Epidermal melanocyte (primary cell): ENCODE measurements around the gene COQ5.
A peak's percentile ranks its signal among the peaks of the same experiment; 100 is the strongest.

Experiments used
- DNase-seq: peaks from one replicate; pipeline ENCODE4 v3.0.0; 2011; ENCODE audit warnings: low spot score; ENCODE audit not compliant: insufficient read length

Gene COQ5

GRCh38 chr12:120485961-120486881 is 42.7 kb downstream of the COQ5 start:
- DNase-seq = no peak

- no peak for DNase-seq
Observed at GRCh38 chr12:120483621-120484020, 45.3 kb downstream of the COQ5 start.

- DNase-seq = no peak
Observed at GRCh38 chr12:120481022-120481767, 47.8 kb downstream of the COQ5 start.

GRCh38 chr12:120480211-120480610 is 48.7 kb downstream of the COQ5 start:
- no peak for DNase-seq

- DNase-seq = no peak
Observed at GRCh38 chr12:120479458-120479857, 49.5 kb downstream of the COQ5 start.

- no peak for DNase-seq
Observed at GRCh38 chr12:120475643-120476042, 53.3 kb downstream of the COQ5 start.

- no peak for DNase-seq
Observed at GRCh38 chr12:120474616-120474960, 54.4 kb downstream of the COQ5 start.

- no peak for DNase-seq
Observed at GRCh38 chr12:120473807-120474615, 54.9 kb downstream of the COQ5 start.

GRCh38 chr12:120472521-120472920 is 56.4 kb downstream of the COQ5 start:
- no peak for DNase-seq

- no peak for DNase-seq
Observed at GRCh38 chr12:120470150-120470784, 58.7 kb downstream of the COQ5 start.

- DNase-seq = peak; percentile 98
Observed at GRCh38 chr12:120469450-120470149, 59.4 kb downstream of the COQ5 start, which contains the start of gene SRSF9. TSS of gene SRSF9 (minus strand) at chr12:120469748. CDS start at chr12:120469609, 139 bp downstream.

- DNase-seq = no peak
Observed at GRCh38 chr12:120468821-120469449, 60.0 kb downstream of the COQ5 start.

GRCh38 chr12:120468325-120468820 is 60.6 kb downstream of the COQ5 start:
- peak; percentile 38 for DNase-seq

GRCh38 chr12:120467439-120467838 is 61.5 kb downstream of the COQ5 start:
- DNase-seq = no peak

GRCh38 chr12:120466560-120467315 is 62.2 kb downstream of the COQ5 start:
- DNase-seq = no peak

GRCh38 chr12:120465756-120466155 is 63.2 kb downstream of the COQ5 start:
- no peak for DNase-seq

GRCh38 chr12:120463712-120464111 is 65.2 kb downstream of the COQ5 start:
- DNase-seq = no peak

GRCh38 chr12:120462099-120462640 is 66.8 kb downstream of the COQ5 start:
- DNase-seq = no peak

GRCh38 chr12:120460157-120460556 is 68.8 kb downstream of the COQ5 start:
- no peak for DNase-seq
